K562 (cell line): ENCODE measurements around the gene RAB31. TPM values are rescaled to one million over a fixed set of nuclear protein-coding genes. Genes with fewer than 3 reads are reported as not detected.
A peak's percentile ranks its signal among the peaks of the same experiment; 100 is the strongest.

ENCODE experiments used
- ARID1B ChIP-seq: fragments of 450-650 bp; IDR thresholded peaks from 2 replicates; pipeline ENCODE4 v1.6.1; 2016; ENCODE audit warnings: antibody characterized with exemption, mild to moderate bottlenecking, inconsistent platforms
- CBX1 ChIP-seq: sonication (generic); IDR thresholded peaks from 2 replicates; pipeline ENCODE4 v1.6.1; 2016; ENCODE audit warnings: antibody characterized with exemption, low read depth, mild to moderate bottlenecking
- CCNT2 ChIP-seq: IDR thresholded peaks from 2 replicates; pipeline ENCODE4 v1.6.1; 2011; ENCODE audit warnings: borderline replicate concordance, low read depth, mild to moderate bottlenecking, moderate library complexity, mixed read lengths, low read length; ENCODE audit not compliant: insufficient read length; ENCODE audit errors: extremely low read depth
- ETS2 ChIP-seq: IDR thresholded peaks from 2 replicates; pipeline ENCODE4 v1.6.1; 2016; ENCODE audit warnings: borderline replicate concordance, missing genetic modification characterization, mild to moderate bottlenecking, moderate library complexity, missing compliant biosample characterization; ENCODE audit not compliant: poor library complexity, severe bottlenecking
- FOXK1 ChIP-seq: sonication (generic); formaldehyde crosslinking; IDR thresholded peaks from 2 replicates; pipeline ENCODE4 v1.8.0; 2022; ENCODE audit warnings: missing genetic modification reagents, mild to moderate bottlenecking, borderline replicate concordance
- FUS ChIP-seq: fragments of 200-400 bp; formaldehyde crosslinking; optimal IDR thresholded peaks from 2 replicates; pipeline ENCODE3; 2017; ENCODE audit warnings: low read depth, low read length
- GABPB1 ChIP-seq: sonication (generic); formaldehyde crosslinking; IDR thresholded peaks from 2 replicates; pipeline ENCODE4 v1.8.0; 2022; ENCODE audit warnings: mild to moderate bottlenecking, missing genetic modification reagents
- HDGF ChIP-seq: fragments of 450-650 bp; IDR thresholded peaks from 2 replicates; pipeline ENCODE4 v1.6.1; 2016
- HNRNPL ChIP-seq: fragments of 200-400 bp; formaldehyde crosslinking; IDR thresholded peaks from 2 replicates; pipeline ENCODE4 v1.6.1; 2017; ENCODE audit warnings: low read depth, mild to moderate bottlenecking, low read length
- KDM1A ChIP-seq, 2 experiments: fragments of 450-650 bp; IDR thresholded peaks; 2 replicates each; pipeline ENCODE4 v1.6.1; 2016; ENCODE audit warnings: mild to moderate bottlenecking in 2 of 2
- NR3C1 ChIP-seq: sonication (generic); formaldehyde crosslinking; IDR thresholded peaks from 2 replicates; pipeline ENCODE4 v1.8.1; 2022; ENCODE audit warnings: missing genetic modification reagents
- PURB ChIP-seq: sonication (generic); formaldehyde crosslinking; IDR thresholded peaks from 2 replicates; pipeline ENCODE4 v1.9.0; 2021; ENCODE audit warnings: low read depth, mild to moderate bottlenecking, missing genetic modification reagents
- RBM15 ChIP-seq: fragments of 200-400 bp; formaldehyde crosslinking; IDR thresholded peaks from 2 replicates; pipeline ENCODE4 v1.6.1; 2018; ENCODE audit warnings: mild to moderate bottlenecking, low read length, moderate library complexity; ENCODE audit not compliant: insufficient read depth
- RBM17 ChIP-seq: fragments of 200-400 bp; formaldehyde crosslinking; IDR thresholded peaks from 2 replicates; pipeline ENCODE4 v1.6.1; 2017; ENCODE audit warnings: low read depth, mild to moderate bottlenecking, low read length, borderline replicate concordance
- STAT5B ChIP-seq: fragments of 250-450 bp; sonication (Bioruptor Pico); IDR thresholded peaks from 2 replicates; pipeline ENCODE4 v1.8.0; 2021; ENCODE audit warnings: mild to moderate bottlenecking, inconsistent platforms
- THRAP3 ChIP-seq: fragments of 450-650 bp; IDR thresholded peaks from 2 replicates; pipeline ENCODE4 v1.6.1; 2016; ENCODE audit warnings: mild to moderate bottlenecking, inconsistent platforms, borderline replicate concordance
- TRIM24 ChIP-seq, 2 experiments: fragments of 450-650 bp; IDR thresholded peaks; 2 replicates each; pipeline ENCODE4 v1.6.1; 2016
- ZNF143 ChIP-seq: sonication (generic); formaldehyde crosslinking; IDR thresholded peaks from 2 replicates; pipeline ENCODE4 v1.9.0; 2022; ENCODE audit warnings: mild to moderate bottlenecking, missing genetic modification reagents
- ZNF695 ChIP-seq: fragments of 450-650 bp; formaldehyde crosslinking; IDR thresholded peaks from 2 replicates; pipeline ENCODE4 v1.4.0; 2020; ENCODE audit warnings: mild to moderate bottlenecking, moderate library complexity
- polyA plus RNA-seq, 8 experiments: library from polyadenylated mRNA; depleted of rRNA in 4 of 8; stranded (reverse) in 5 of 8; unstranded in 3 of 8; fragments of >200 nt; fragmentation: Nextera tagmentation in 2 of 8; fragmentation: Illumina TruSeq in 1 of 8; extraction: Ambion mirVana in 2 of 8; extraction: Trizol in 1 of 8; gene quantifications; 2 replicates each; pipeline versions ENCODE4 v1.2.1 to v1.2.3, GENCODE V29; 2011 to 2014; ENCODE audit warnings: inconsistent platforms in 1 of 8, missing spikeins in 1 of 8
- total RNA-seq, 7 experiments: library from RNA; depleted of rRNA in 6 of 7; stranded (reverse); fragments of >200 nt in 6 of 7; fragmentation: Illumina TruSeq in 2 of 7; extraction: Trizol in 2 of 7; gene quantifications; 2 replicates each; pipeline versions ENCODE4 v1.2.1 to v1.2.3, GENCODE V29; 2011 to 2021; ENCODE audit warnings: low replicate concordance in 1 of 7
- TF ChIP-seq, protein P1 (sequence below): sonication (generic); formaldehyde crosslinking; IDR thresholded peaks from 2 replicates; pipeline ENCODE4 v1.8.1; 2023; ENCODE audit warnings: mild to moderate bottlenecking, missing genetic modification reagents
- TF ChIP-seq, protein P2 (sequence below): fragments of 450-650 bp; formaldehyde crosslinking; IDR thresholded peaks from 2 replicates; pipeline ENCODE4 v1.4.0; 2022; ENCODE audit warnings: missing genetic modification characterization
- TF ChIP-seq, protein P3 (sequence below): fragments of 450-650 bp; IDR thresholded peaks from 2 replicates; pipeline ENCODE4 v1.6.1; 2016; ENCODE audit warnings: mild to moderate bottlenecking
- TF ChIP-seq, protein P4 (sequence below): sonication (generic); formaldehyde crosslinking; IDR thresholded peaks from 2 replicates; pipeline ENCODE4 v1.9.0; 2022; ENCODE audit warnings: mild to moderate bottlenecking, missing genetic modification reagents

The RAB31 gene
- total and polyA plus RNA-seq, 9 of the 15 experiments (the other 6 are each of a cell fraction or from before 2014, with no cell fraction given): 20.7 to 70.4 (median 41.3) TPM

DNA sequence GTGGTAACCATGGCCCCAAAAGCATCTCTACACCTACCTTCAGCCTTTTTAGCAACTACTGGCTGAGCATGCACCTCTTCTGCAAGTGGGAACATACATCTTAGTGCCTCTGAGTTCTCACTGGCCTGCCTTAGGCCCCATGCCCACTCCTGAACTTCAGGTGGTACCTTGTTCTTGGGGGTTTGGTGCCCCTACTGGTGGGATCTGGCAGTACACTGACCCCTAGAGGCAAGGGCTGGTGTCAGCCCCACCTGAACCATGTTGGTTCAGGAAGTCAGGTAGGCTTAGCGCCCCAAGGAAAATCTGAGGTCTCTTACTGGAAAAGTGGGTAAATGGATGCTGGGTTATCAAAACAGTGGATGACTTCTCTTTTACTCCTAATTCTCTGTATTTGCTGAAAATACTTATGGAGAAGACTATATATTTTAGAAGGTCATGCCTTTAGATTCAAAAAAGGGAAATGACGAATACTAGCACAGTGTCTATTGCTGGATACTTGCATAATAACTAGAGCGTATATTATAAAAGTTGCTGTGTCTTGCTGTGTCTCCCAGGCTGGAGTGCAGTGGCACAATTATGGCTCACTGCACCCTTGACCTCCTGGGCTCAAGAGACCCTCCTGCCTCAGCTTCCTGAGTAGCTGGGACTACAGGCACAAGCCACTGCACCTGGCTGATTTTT is 84.6 kb downstream of the RAB31 start (continued):
- TF ChIP-seq KDM1A (IDR thresholded peaks at IDR 0.05): 0 out of 4 replicates have a peak, but pooled peaks of 1 of the 2 experiments have one; percentile 25
- TF ChIP-seq, protein P1, sequence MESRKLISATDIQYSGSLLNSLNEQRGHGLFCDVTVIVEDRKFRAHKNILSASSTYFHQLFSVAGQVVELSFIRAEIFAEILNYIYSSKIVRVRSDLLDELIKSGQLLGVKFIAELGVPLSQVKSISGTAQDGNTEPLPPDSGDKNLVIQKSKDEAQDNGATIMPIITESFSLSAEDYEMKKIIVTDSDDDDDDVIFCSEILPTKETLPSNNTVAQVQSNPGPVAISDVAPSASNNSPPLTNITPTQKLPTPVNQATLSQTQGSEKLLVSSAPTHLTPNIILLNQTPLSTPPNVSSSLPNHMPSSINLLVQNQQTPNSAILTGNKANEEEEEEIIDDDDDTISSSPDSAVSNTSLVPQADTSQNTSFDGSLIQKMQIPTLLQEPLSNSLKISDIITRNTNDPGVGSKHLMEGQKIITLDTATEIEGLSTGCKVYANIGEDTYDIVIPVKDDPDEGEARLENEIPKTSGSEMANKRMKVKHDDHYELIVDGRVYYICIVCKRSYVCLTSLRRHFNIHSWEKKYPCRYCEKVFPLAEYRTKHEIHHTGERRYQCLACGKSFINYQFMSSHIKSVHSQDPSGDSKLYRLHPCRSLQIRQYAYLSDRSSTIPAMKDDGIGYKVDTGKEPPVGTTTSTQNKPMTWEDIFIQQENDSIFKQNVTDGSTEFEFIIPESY (CRISPR knock-in tag): peak; percentile 80
- no peak for TF ChIP-seq HNRNPL
- peak; percentile 76; the same call in 1 of the 2 replicates for TF ChIP-seq CBX1
- no peak for TF ChIP-seq FOXK1
- no peak for TF ChIP-seq PURB (CRISPR knock-in tag)
- TF ChIP-seq, protein P2, sequence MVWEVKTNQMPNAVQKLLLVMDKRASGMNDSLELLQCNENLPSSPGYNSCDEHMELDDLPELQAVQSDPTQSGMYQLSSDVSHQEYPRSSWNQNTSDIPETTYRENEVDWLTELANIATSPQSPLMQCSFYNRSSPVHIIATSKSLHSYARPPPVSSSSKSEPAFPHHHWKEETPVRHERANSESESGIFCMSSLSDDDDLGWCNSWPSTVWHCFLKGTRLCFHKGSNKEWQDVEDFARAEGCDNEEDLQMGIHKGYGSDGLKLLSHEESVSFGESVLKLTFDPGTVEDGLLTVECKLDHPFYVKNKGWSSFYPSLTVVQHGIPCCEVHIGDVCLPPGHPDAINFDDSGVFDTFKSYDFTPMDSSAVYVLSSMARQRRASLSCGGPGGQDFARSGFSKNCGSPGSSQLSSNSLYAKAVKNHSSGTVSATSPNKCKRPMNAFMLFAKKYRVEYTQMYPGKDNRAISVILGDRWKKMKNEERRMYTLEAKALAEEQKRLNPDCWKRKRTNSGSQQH: no peak
- TF ChIP-seq ZNF143: no peak
- TF ChIP-seq ARID1B: no peak
- TF ChIP-seq, protein P3, sequence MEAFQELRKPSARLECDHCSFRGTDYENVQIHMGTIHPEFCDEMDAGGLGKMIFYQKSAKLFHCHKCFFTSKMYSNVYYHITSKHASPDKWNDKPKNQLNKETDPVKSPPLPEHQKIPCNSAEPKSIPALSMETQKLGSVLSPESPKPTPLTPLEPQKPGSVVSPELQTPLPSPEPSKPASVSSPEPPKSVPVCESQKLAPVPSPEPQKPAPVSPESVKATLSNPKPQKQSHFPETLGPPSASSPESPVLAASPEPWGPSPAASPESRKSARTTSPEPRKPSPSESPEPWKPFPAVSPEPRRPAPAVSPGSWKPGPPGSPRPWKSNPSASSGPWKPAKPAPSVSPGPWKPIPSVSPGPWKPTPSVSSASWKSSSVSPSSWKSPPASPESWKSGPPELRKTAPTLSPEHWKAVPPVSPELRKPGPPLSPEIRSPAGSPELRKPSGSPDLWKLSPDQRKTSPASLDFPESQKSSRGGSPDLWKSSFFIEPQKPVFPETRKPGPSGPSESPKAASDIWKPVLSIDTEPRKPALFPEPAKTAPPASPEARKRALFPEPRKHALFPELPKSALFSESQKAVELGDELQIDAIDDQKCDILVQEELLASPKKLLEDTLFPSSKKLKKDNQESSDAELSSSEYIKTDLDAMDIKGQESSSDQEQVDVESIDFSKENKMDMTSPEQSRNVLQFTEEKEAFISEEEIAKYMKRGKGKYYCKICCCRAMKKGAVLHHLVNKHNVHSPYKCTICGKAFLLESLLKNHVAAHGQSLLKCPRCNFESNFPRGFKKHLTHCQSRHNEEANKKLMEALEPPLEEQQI: peak; percentile 86
- TF ChIP-seq HDGF: no peak
- TF ChIP-seq RBM15: no peak
- TF ChIP-seq, protein P4, sequence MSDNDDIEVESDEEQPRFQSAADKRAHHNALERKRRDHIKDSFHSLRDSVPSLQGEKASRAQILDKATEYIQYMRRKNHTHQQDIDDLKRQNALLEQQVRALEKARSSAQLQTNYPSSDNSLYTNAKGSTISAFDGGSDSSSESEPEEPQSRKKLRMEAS: 0 out of 2 replicates have a peak, but pooled peaks have one; percentile 19
- TF ChIP-seq CCNT2: no peak
- TF ChIP-seq THRAP3: no peak
- no peak for TF ChIP-seq ZNF695
- no peak for TF ChIP-seq TRIM24 (IDR thresholded peaks at IDR 0.05)
- 0 out of 2 replicates have a peak, but pooled peaks have one; percentile 27 for TF ChIP-seq GABPB1 (CRISPR knock-in tag)
- TF ChIP-seq FUS: no peak
- no peak for TF ChIP-seq STAT5B (CRISPR knock-in tag)
- no peak for TF ChIP-seq ETS2 (tag)
- no peak for TF ChIP-seq RBM17
- no peak for TF ChIP-seq NR3C1 (CRISPR knock-in tag)
